ENCODE measurements around the gene PRKG1.
"Not testable (repeated sequence)": the region's sequence is repeated elsewhere in the genome, so short reads cannot be mapped to it uniquely, and the experiment has no call there.

PRKG1 gene

DNA sequence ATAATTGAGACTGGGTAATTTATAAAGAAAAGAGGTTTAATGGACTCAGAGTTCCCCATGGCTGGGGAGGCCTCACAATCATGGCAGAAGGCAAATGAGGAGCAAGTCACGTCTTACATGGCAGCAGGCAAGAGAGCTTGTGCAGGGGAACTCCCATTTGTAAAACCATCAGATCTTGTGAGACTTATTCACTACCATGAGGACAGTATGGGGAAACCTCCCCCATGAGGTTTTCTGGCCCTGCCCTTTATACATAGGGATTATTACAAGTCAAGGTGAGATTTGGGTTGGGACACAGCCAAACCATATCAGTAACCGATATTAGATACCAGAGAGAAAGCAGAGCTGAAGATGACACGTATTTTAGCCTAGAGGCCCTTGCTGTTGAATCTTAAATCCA, 267.5 kb downstream of the PRKG1 start:
- not testable (repeated sequence) for H3K27me3 ChIP-seq (ENCODE audit: control insufficient read depth, insufficient read depth, low read length); H3K36me3 ChIP-seq (ENCODE audit: control insufficient read depth, insufficient read depth, low read length)

GRCh38 chr10:51342381-51342780, 268.1 kb downstream of the PRKG1 start:
- H3K36me3 ChIP-seq (ENCODE audit: control insufficient read depth, insufficient read depth, low read length) = no peaks in the 10 kb centered on the region
- no peak overlapping the region for H3K9ac ChIP-seq (ENCODE audit: low read length)
- H3K4me3 ChIP-seq (ENCODE audit: low read length) = no peak overlapping the region
- H3K4me1 ChIP-seq (ENCODE audit: control insufficient read depth, insufficient read depth, low read length) = no peaks in the 10 kb centered on the region
- H3K27me3 ChIP-seq (ENCODE audit: control insufficient read depth, insufficient read depth, low read length) = no peaks in the 10 kb centered on the region
- no peak overlapping the region for H3K27ac ChIP-seq (ENCODE audit: low read depth, low read length)

More for the DNA sequence above, 267.5 kb downstream of the PRKG1 start:
- H3K4me1 ChIP-seq (ENCODE audit: control insufficient read depth, insufficient read depth, low read length); H3K4me3 ChIP-seq (ENCODE audit: low read length); H3K9ac ChIP-seq (ENCODE audit: low read length); H3K27ac ChIP-seq (ENCODE audit: low read depth, low read length): not testable (repeated sequence)

DNA sequence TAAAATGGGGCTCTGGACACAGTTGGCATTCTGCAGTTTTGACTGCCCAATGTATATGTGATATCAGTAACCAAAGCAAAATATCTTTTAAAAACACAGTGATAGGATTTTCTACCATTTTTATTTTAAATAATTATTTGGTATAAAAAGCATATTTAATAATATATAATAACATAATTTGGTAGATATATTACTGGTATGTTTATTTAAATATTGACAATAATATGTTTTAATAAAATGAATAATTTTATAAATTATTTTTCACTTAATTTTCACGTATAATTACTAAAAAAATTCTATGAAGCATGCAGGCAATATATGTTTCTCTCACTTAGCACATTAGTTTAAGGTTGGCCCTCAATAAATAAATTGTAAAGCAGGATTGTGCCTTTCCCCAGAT, 269.1 kb downstream of the PRKG1 start:
- Histone ChIP-seq H3K4me3 (ENCODE audit: low read length) (no peak overlapping the region), H3K4me1 (ENCODE audit: control insufficient read depth, insufficient read depth, low read length) (no peaks in the 10 kb centered on the region), H3K27me3 (ENCODE audit: control insufficient read depth, insufficient read depth, low read length) (no peaks in the 10 kb centered on the region), H3K36me3 (ENCODE audit: control insufficient read depth, insufficient read depth, low read length) (no peaks in the 10 kb centered on the region), H3K9ac (ENCODE audit: low read length) (no peak overlapping the region), H3K27ac (ENCODE audit: low read depth, low read length) (no peak overlapping the region)

- Histone ChIP-seq H3K9ac (ENCODE audit: low read length) (no peak overlapping the region), H3K4me3 (ENCODE audit: low read length) (no peak overlapping the region), H3K27me3 (ENCODE audit: control insufficient read depth, insufficient read depth, low read length) (no peaks in the 10 kb centered on the region), H3K27ac (ENCODE audit: low read depth, low read length) (no peak overlapping the region), H3K36me3 (ENCODE audit: control insufficient read depth, insufficient read depth, low read length) (no peaks in the 10 kb centered on the region), H3K4me1 (ENCODE audit: control insufficient read depth, insufficient read depth, low read length) (no peaks in the 10 kb centered on the region)
Observed at GRCh38 chr10:51344371-51344770, 270.1 kb downstream of the PRKG1 start.

DNA sequence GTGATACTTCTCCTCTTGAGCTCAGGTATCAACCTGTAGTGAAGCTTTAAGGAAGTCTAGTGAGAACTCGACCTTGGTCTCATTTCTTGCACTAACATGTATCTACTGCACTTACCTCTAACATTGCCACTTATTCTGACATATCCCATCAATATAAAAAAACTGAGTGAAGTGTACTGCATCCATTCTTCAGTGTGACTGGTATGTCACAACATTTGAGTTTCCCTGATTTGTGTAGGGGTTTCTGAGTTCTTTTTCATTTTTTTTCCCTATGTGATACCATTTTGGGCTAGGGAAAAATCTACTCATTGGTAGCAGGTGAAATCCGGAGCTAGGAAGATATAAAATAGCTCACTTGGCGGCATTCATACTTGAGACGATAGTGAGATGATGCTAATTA, 274.3 kb downstream of the PRKG1 start:
- H3K27ac ChIP-seq (ENCODE audit: low read depth, low read length) = no peak overlapping the region
- no peak overlapping the region for H3K9ac ChIP-seq (ENCODE audit: low read length)
- no peak overlapping the region for H3K4me3 ChIP-seq (ENCODE audit: low read length)
- no peaks in the 10 kb centered on the region for H3K4me1 ChIP-seq (ENCODE audit: control insufficient read depth, insufficient read depth, low read length)
- no peaks in the 10 kb centered on the region for H3K36me3 ChIP-seq (ENCODE audit: control insufficient read depth, insufficient read depth, low read length)
- no peaks in the 10 kb centered on the region for H3K27me3 ChIP-seq (ENCODE audit: control insufficient read depth, insufficient read depth, low read length)

GRCh38 chr10:51357170-51357569, 282.9 kb downstream of the PRKG1 start:
- no peaks in the 10 kb centered on the region for H3K4me1 ChIP-seq (ENCODE audit: control insufficient read depth, insufficient read depth, low read length)
- no peak overlapping the region for H3K9ac ChIP-seq (ENCODE audit: low read length)
- no peaks in the 10 kb centered on the region for H3K27me3 ChIP-seq (ENCODE audit: control insufficient read depth, insufficient read depth, low read length)
- H3K27ac ChIP-seq (ENCODE audit: low read depth, low read length) = no peak overlapping the region
- H3K36me3 ChIP-seq (ENCODE audit: control insufficient read depth, insufficient read depth, low read length) = no peaks in the 10 kb centered on the region
- H3K4me3 ChIP-seq (ENCODE audit: low read length) = no peak overlapping the region

GRCh38 chr10:51358227-51358626, 283.9 kb downstream of the PRKG1 start:
- no peak overlapping the region for H3K9ac ChIP-seq (ENCODE audit: low read length)
- no peak overlapping the region for H3K4me3 ChIP-seq (ENCODE audit: low read length)
- H3K27me3 ChIP-seq (ENCODE audit: control insufficient read depth, insufficient read depth, low read length) = no peaks in the 10 kb centered on the region
- no peaks in the 10 kb centered on the region for H3K36me3 ChIP-seq (ENCODE audit: control insufficient read depth, insufficient read depth, low read length)
- no peaks in the 10 kb centered on the region for H3K4me1 ChIP-seq (ENCODE audit: control insufficient read depth, insufficient read depth, low read length)
- H3K27ac ChIP-seq (ENCODE audit: low read depth, low read length) = no peak overlapping the region

- no peak overlapping the region for H3K27ac ChIP-seq (ENCODE audit: low read depth, low read length)
- no peak overlapping the region for H3K9ac ChIP-seq (ENCODE audit: low read length)
- H3K36me3 ChIP-seq (ENCODE audit: control insufficient read depth, insufficient read depth, low read length) = no peaks in the 10 kb centered on the region
- no peaks in the 10 kb centered on the region for H3K27me3 ChIP-seq (ENCODE audit: control insufficient read depth, insufficient read depth, low read length)
- no peak overlapping the region for H3K4me3 ChIP-seq (ENCODE audit: low read length)
- no peaks in the 10 kb centered on the region for H3K4me1 ChIP-seq (ENCODE audit: control insufficient read depth, insufficient read depth, low read length)
Observed at GRCh38 chr10:51363415-51363814, 289.1 kb downstream of the PRKG1 start.

GRCh38 chr10:51364674-51365073, 290.4 kb downstream of the PRKG1 start:
- H3K27ac ChIP-seq (ENCODE audit: low read depth, low read length) = no peak overlapping the region
- no peaks in the 10 kb centered on the region for H3K27me3 ChIP-seq (ENCODE audit: control insufficient read depth, insufficient read depth, low read length)
- H3K36me3 ChIP-seq (ENCODE audit: control insufficient read depth, insufficient read depth, low read length) = no peaks in the 10 kb centered on the region
- no peak overlapping the region for H3K4me3 ChIP-seq (ENCODE audit: low read length)
- H3K4me1 ChIP-seq (ENCODE audit: control insufficient read depth, insufficient read depth, low read length) = no peaks in the 10 kb centered on the region
- no peak overlapping the region for H3K9ac ChIP-seq (ENCODE audit: low read length)

DNA sequence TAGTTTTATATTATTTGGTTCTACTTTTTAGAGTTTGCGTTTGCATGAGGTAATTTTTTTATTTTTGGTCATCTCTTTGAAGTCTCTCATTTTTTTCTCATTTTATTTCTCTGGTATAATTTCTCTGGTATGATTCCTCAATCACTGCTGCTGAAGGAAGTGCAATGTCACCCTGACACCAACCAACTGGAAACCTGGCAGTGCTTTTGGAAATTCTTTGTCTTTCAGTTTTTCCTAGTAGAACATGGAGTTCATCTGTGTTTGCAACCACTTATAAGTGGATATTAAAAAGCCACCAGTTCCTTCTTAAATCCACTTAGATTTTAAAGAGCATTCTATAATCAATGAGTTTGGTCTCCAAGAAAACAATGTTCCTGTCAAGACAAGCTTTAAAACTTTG, 291.8 kb downstream of the PRKG1 start:
- H3K4me3 ChIP-seq (ENCODE audit: low read length) = no peak overlapping the region
- H3K27me3 ChIP-seq (ENCODE audit: control insufficient read depth, insufficient read depth, low read length) = no peaks in the 10 kb centered on the region
- H3K9ac ChIP-seq (ENCODE audit: low read length) = no peak overlapping the region
- H3K36me3 ChIP-seq (ENCODE audit: control insufficient read depth, insufficient read depth, low read length) = no peaks in the 10 kb centered on the region
- no peak overlapping the region for H3K27ac ChIP-seq (ENCODE audit: low read depth, low read length)
- H3K4me1 ChIP-seq (ENCODE audit: control insufficient read depth, insufficient read depth, low read length) = no peaks in the 10 kb centered on the region

DNA sequence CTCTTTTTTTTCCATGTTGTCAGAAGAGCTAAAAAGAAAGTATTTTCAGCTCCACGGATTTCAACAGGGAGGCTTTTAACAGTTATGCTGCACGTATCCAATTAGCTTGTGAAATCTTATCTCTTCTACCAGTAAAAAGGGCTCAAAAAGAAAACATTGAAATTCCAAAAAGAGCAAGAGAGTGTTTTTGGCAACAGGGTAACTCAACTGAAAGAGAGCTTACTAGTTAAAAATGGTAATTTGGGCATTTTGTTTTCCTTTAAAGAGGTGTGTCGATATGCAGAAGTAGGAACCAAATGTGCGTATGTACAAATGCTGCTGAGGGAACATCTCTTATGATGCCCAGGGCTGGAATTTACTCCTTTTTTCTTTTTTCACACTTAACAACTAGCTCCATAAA, 292.8 kb downstream of the PRKG1 start:
- Histone ChIP-seq H3K27ac (ENCODE audit: low read depth, low read length) (no peak overlapping the region), H3K27me3 (ENCODE audit: control insufficient read depth, insufficient read depth, low read length) (no peaks in the 10 kb centered on the region), H3K36me3 (ENCODE audit: control insufficient read depth, insufficient read depth, low read length) (no peaks in the 10 kb centered on the region), H3K9ac (ENCODE audit: low read length) (no peak overlapping the region), H3K4me1 (ENCODE audit: control insufficient read depth, insufficient read depth, low read length) (no peaks in the 10 kb centered on the region), H3K4me3 (ENCODE audit: low read length) (no peak overlapping the region)

- H3K9ac ChIP-seq (ENCODE audit: low read length) = no peak overlapping the region
- H3K36me3 ChIP-seq (ENCODE audit: control insufficient read depth, insufficient read depth, low read length) = no peaks in the 10 kb centered on the region
- no peaks in the 10 kb centered on the region for H3K4me1 ChIP-seq (ENCODE audit: control insufficient read depth, insufficient read depth, low read length)
- H3K27ac ChIP-seq (ENCODE audit: low read depth, low read length) = no peak overlapping the region
- no peaks in the 10 kb centered on the region for H3K27me3 ChIP-seq (ENCODE audit: control insufficient read depth, insufficient read depth, low read length)
- H3K4me3 ChIP-seq (ENCODE audit: low read length) = no peak overlapping the region
Observed at GRCh38 chr10:51367694-51368093, 293.4 kb downstream of the PRKG1 start.

DNA sequence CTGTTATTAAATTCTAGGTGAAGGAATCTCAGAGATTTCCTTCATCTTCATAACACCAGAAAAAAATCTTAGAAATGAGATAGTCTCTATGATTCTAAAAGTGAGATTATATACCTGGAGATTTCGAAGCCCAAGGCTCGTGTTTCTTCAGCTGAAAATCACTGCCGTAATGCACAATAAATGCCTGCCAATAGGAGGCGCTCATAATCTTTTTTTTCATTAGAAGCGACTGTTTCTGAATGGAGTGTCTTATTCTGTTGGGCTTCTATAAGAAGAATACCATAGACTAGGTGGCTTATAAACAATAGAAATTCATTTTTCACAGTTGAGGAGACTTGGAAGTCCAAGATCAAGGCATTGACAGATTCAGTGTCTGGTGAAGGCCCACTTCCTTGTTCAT, 294.7 kb downstream of the PRKG1 start:
- Histone ChIP-seq H3K4me1 (ENCODE audit: control insufficient read depth, insufficient read depth, low read length) (no peaks in the 10 kb centered on the region), H3K36me3 (ENCODE audit: control insufficient read depth, insufficient read depth, low read length) (no peaks in the 10 kb centered on the region), H3K4me3 (ENCODE audit: low read length) (no peak overlapping the region), H3K9ac (ENCODE audit: low read length) (no peak overlapping the region), H3K27me3 (ENCODE audit: control insufficient read depth, insufficient read depth, low read length) (no peaks in the 10 kb centered on the region), H3K27ac (ENCODE audit: low read depth, low read length) (no peak overlapping the region)

DNA sequence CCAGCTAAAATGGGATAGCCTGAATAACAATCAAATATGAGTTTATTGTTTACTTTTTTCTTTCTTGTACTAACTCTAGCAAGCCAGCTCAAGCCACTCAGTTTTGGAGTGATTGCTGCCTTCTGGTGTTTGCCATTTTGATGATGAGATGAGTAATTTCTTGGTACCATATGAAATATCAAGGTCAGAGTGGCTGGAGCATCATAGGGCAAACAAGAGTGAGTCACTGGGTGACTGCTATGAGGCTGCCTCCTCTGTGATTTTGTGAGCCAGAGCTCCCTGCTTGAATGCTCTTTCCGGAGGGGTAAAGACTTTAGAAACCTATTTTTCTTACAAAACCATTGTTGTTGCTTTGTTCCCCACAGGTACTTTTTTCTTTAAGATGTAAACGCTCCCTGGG, 295.6 kb downstream of the PRKG1 start:
- Histone ChIP-seq H3K4me1 (ENCODE audit: control insufficient read depth, insufficient read depth, low read length) (no peaks in the 10 kb centered on the region), H3K27me3 (ENCODE audit: control insufficient read depth, insufficient read depth, low read length) (no peaks in the 10 kb centered on the region), H3K4me3 (ENCODE audit: low read length) (no peak overlapping the region), H3K36me3 (ENCODE audit: control insufficient read depth, insufficient read depth, low read length) (no peaks in the 10 kb centered on the region), H3K27ac (ENCODE audit: low read depth, low read length) (no peak overlapping the region), H3K9ac (ENCODE audit: low read length) (no peak overlapping the region)

Measured in rectal smooth muscle tissue (tissue), 1 donor.